ENCODE results near the gene THUMPD2. TPM values are rescaled to one million over a fixed set of nuclear protein-coding genes. Genes with fewer than 3 reads are reported as not detected.

Gene THUMPD2
- polyA plus RNA-seq, 1 donor (not counting 4 experiments of a cell fraction or from before 2014, with no cell fraction given): 18.2 TPM

DNA sequence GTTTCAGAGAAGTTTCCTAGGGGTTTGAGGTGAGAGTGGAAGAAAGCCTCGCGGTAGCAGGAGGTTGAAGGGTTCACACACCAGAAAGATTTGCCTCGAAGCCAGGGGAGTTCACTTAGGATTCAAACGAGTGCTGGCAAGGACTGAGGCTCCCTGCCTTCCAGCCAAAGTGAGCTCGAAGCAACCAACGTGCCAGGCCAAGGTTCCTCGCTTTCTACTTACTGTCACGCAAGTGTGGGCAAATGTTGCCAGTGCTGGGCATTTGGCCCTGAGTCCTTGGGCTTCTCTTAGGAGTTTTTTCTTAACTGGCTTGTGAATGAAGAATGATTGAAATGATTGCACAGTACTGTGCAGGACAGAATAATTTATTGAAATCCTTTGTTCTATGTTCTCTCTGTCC, 59.7 kb downstream of the THUMPD2 start:
- H3K4me1 ChIP-seq (ENCODE audit: control insufficient read depth, extremely low read depth, insufficient read depth, low read length): no peaks in the 10 kb centered on the region
- no peak for FAIRE-seq

GRCh38 chr2:39718483-39718882, 60.6 kb downstream of the THUMPD2 start:
- no peaks in the 10 kb centered on the region for H3K79me2 ChIP-seq (ENCODE audit: control insufficient read depth, insufficient read depth, low read length)
- no peaks in the 10 kb centered on the region for H3K9me3 ChIP-seq (ENCODE audit: control insufficient read depth, low read depth, low read length)
- H3K4me3 ChIP-seq (ENCODE audit: control insufficient read depth in 2 of 3, extremely low read depth in 1 of 3, insufficient read depth in 2 of 3, low read depth in 1 of 3, low read length in 3 of 3): no peak overlapping the region
- H3K27ac ChIP-seq (ENCODE audit: control insufficient read depth, insufficient read depth, low read length): no peak overlapping the region
- H3K4me1 ChIP-seq (ENCODE audit: control insufficient read depth, extremely low read depth, insufficient read depth, low read length): no peaks in the 10 kb centered on the region
- TF ChIP-seq EZH2 (IDR thresholded peaks at IDR 0.05; ENCODE audit: low read length): no peak
- TF ChIP-seq, protein P1, sequence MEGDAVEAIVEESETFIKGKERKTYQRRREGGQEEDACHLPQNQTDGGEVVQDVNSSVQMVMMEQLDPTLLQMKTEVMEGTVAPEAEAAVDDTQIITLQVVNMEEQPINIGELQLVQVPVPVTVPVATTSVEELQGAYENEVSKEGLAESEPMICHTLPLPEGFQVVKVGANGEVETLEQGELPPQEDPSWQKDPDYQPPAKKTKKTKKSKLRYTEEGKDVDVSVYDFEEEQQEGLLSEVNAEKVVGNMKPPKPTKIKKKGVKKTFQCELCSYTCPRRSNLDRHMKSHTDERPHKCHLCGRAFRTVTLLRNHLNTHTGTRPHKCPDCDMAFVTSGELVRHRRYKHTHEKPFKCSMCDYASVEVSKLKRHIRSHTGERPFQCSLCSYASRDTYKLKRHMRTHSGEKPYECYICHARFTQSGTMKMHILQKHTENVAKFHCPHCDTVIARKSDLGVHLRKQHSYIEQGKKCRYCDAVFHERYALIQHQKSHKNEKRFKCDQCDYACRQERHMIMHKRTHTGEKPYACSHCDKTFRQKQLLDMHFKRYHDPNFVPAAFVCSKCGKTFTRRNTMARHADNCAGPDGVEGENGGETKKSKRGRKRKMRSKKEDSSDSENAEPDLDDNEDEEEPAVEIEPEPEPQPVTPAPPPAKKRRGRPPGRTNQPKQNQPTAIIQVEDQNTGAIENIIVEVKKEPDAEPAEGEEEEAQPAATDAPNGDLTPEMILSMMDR (optimal IDR thresholded peaks at IDR 0.05 in 1 of 3, IDR thresholded peaks at IDR 0.05 in 1 of 3, conservative IDR thresholded peaks at IDR 0.05 in 1 of 3; ENCODE audit: extremely low read depth in 1 of 3, insufficient read depth in 2 of 3, low read length in 3 of 3): no peak
- peaks cover 7% of the 10 kb centered on the region for H3K27me3 ChIP-seq (ENCODE audit: control insufficient read depth, extremely low read depth, insufficient read depth, low read length)
- H3K36me3 ChIP-seq (ENCODE audit: control insufficient read depth in 2 of 2, extremely low read depth in 1 of 2, insufficient read depth in 2 of 2, low read length in 2 of 2): no peaks in the 10 kb centered on the region
- H3K4me2 ChIP-seq (ENCODE audit: control insufficient read depth, extremely low read depth, insufficient read depth, low read depth, low read length): no peak overlapping the region
- no peak overlapping the region for H3K9ac ChIP-seq (ENCODE audit: control insufficient read depth, extremely low read depth, insufficient read depth, low read length)
- no peaks in the 10 kb centered on the region for H3K9me1 ChIP-seq (ENCODE audit: control insufficient read depth, extremely low read depth, insufficient read depth, low read length)
- no peaks in the 10 kb centered on the region for H4K20me1 ChIP-seq (ENCODE audit: control insufficient read depth, extremely low read depth, insufficient read depth, low read length)
- FAIRE-seq (no peak), DNase-seq (ENCODE audit: low read depth, low spot score) (no peak)
- H2AFZ ChIP-seq (ENCODE audit: control insufficient read depth, low read length): no peak overlapping the region
- dilution Hi-C loops (cut with MboI; ENCODE audit: extremely low pct_ligation_motif_present, low sequenced_read_pairs): no loop called here

More for the DNA sequence above, 59.7 kb downstream of the THUMPD2 start:
- dilution Hi-C loops (cut with MboI; ENCODE audit: extremely low pct_ligation_motif_present, low sequenced_read_pairs): no loop called here
- TF ChIP-seq EZH2 (IDR thresholded peaks at IDR 0.05; ENCODE audit: low read length): no peak
- TF ChIP-seq, protein P1 (optimal IDR thresholded peaks at IDR 0.05 in 1 of 3, IDR thresholded peaks at IDR 0.05 in 1 of 3, conservative IDR thresholded peaks at IDR 0.05 in 1 of 3; ENCODE audit: extremely low read depth in 1 of 3, insufficient read depth in 2 of 3, low read length in 3 of 3): no peak
- no peaks in the 10 kb centered on the region for H3K9me3 ChIP-seq (ENCODE audit: control insufficient read depth, low read depth, low read length)
- no peaks in the 10 kb centered on the region for H3K36me3 ChIP-seq (ENCODE audit: control insufficient read depth in 2 of 2, extremely low read depth in 1 of 2, insufficient read depth in 2 of 2, low read length in 2 of 2)
- no peaks in the 10 kb centered on the region for H3K79me2 ChIP-seq (ENCODE audit: control insufficient read depth, insufficient read depth, low read length)
- no peaks in the 10 kb centered on the region for H4K20me1 ChIP-seq (ENCODE audit: control insufficient read depth, extremely low read depth, insufficient read depth, low read length)
- H3K27ac ChIP-seq (ENCODE audit: control insufficient read depth, insufficient read depth, low read length): no peak overlapping the region
- H3K9me1 ChIP-seq (ENCODE audit: control insufficient read depth, extremely low read depth, insufficient read depth, low read length): no peaks in the 10 kb centered on the region
- no peak overlapping the region for H3K4me2 ChIP-seq (ENCODE audit: control insufficient read depth, extremely low read depth, insufficient read depth, low read depth, low read length)
- H3K27me3 ChIP-seq (ENCODE audit: control insufficient read depth, extremely low read depth, insufficient read depth, low read length): peaks cover 4% of the 10 kb centered on the region
- no peak overlapping the region for H3K4me3 ChIP-seq (ENCODE audit: control insufficient read depth in 2 of 3, extremely low read depth in 1 of 3, insufficient read depth in 2 of 3, low read depth in 1 of 3, low read length in 3 of 3)
- DNase-seq (ENCODE audit: low read depth, low spot score): no peak
- H2AFZ ChIP-seq (ENCODE audit: control insufficient read depth, low read length): peak overlapping the region; percentile 74
- no peak overlapping the region for H3K9ac ChIP-seq (ENCODE audit: control insufficient read depth, extremely low read depth, insufficient read depth, low read length)

All from keratinocyte (primary cell).